K562 (cell line): ENCODE results near the gene ZKSCAN8. TPM values are rescaled to one million over a fixed set of nuclear protein-coding genes. Genes with fewer than 3 reads are reported as not detected.

Experiments
- CHD2 ChIP-seq: IDR thresholded peaks from 2 replicates; pipeline ENCODE4 v1.6.1; 2011; ENCODE audit warnings: low read depth, low read length
- KLF10 ChIP-seq: fragments of 250-450 bp; sonication (Bioruptor Pico); IDR thresholded peaks from 2 replicates; pipeline ENCODE4 v1.6.1; 2021; ENCODE audit warnings: matching md5 sums
- LCOR ChIP-seq: sonication (generic); formaldehyde crosslinking; IDR thresholded peaks from 2 replicates; pipeline ENCODE4 v1.8.0; 2022; ENCODE audit warnings: mild to moderate bottlenecking, missing genetic modification reagents
- MIER1 ChIP-seq: fragments of 450-650 bp; IDR thresholded peaks from 2 replicates; pipeline ENCODE4 v1.6.1; 2016; ENCODE audit warnings: antibody characterized with exemption, mild to moderate bottlenecking, low read depth
- TAL1 ChIP-seq: fragments of 450-650 bp; IDR thresholded peaks from 2 replicates; pipeline ENCODE4 v1.6.1; 2016; ENCODE audit warnings: mild to moderate bottlenecking
- polyA plus RNA-seq, 8 experiments: library from polyadenylated mRNA; depleted of rRNA in 4 of 8; stranded (reverse) in 5 of 8; unstranded in 3 of 8; fragments of >200 nt; fragmentation: Nextera tagmentation in 2 of 8; fragmentation: Illumina TruSeq in 1 of 8; extraction: Ambion mirVana in 2 of 8; extraction: Trizol in 1 of 8; gene quantifications; 2 replicates each; pipeline versions ENCODE4 v1.2.1 to v1.2.3, GENCODE V29; 2011 to 2014; ENCODE audit warnings: inconsistent platforms in 1 of 8, missing spikeins in 1 of 8
- total RNA-seq, 7 experiments: library from RNA; depleted of rRNA in 6 of 7; stranded (reverse); fragments of >200 nt in 6 of 7; fragmentation: Illumina TruSeq in 2 of 7; extraction: Trizol in 2 of 7; gene quantifications; 2 replicates each; pipeline versions ENCODE4 v1.2.1 to v1.2.3, GENCODE V29; 2011 to 2021; ENCODE audit warnings: low replicate concordance in 1 of 7
- TF ChIP-seq, protein P1 (sequence below): sonication (generic); formaldehyde crosslinking; IDR thresholded peaks from 2 replicates; pipeline ENCODE4 v1.8.0; 2022; ENCODE audit warnings: mild to moderate bottlenecking, missing genetic modification reagents
- TF ChIP-seq, protein P2 (sequence below): fragments of 450-650 bp; conservative IDR thresholded peaks from 2 replicates; pipeline ENCODE4 v1.6.1; 2016; ENCODE audit warnings: missing genetic modification characterization, low read depth, mild to moderate bottlenecking, control low read depth, missing compliant biosample characterization
- TF ChIP-seq, protein P3 (sequence below): sonication (generic); formaldehyde crosslinking; IDR thresholded peaks from 2 replicates; pipeline ENCODE4 v1.8.0; 2022; ENCODE audit warnings: mild to moderate bottlenecking, missing genetic modification reagents
- TF ChIP-seq, protein P4 (sequence below), 2 experiments: fragments of 450-650 bp in 1 of 2; sonication (generic) in 1 of 2; formaldehyde crosslinking in 1 of 2; IDR thresholded peaks in 1 of 2; conservative IDR thresholded peaks in 1 of 2; 2 replicates each; pipeline versions ENCODE4 v1.6.1 to v1.8.1; 2016 to 2023; ENCODE audit warnings: mild to moderate bottlenecking in 2 of 2, moderate library complexity in 2 of 2, inconsistent platforms in 1 of 2, missing genetic modification reagents in 1 of 2
- TF ChIP-seq, protein P5 (sequence below): fragments of 250-450 bp; sonication (Bioruptor Pico); IDR thresholded peaks from 2 replicates; pipeline ENCODE4 v1.4.0; 2020

Gene ZKSCAN8
- total and polyA plus RNA-seq, 9 of the 15 experiments (the other 6 are each of a cell fraction or from before 2014, with no cell fraction given), result 3.3 to 37.7 (median 21.7) TPM

DNA sequence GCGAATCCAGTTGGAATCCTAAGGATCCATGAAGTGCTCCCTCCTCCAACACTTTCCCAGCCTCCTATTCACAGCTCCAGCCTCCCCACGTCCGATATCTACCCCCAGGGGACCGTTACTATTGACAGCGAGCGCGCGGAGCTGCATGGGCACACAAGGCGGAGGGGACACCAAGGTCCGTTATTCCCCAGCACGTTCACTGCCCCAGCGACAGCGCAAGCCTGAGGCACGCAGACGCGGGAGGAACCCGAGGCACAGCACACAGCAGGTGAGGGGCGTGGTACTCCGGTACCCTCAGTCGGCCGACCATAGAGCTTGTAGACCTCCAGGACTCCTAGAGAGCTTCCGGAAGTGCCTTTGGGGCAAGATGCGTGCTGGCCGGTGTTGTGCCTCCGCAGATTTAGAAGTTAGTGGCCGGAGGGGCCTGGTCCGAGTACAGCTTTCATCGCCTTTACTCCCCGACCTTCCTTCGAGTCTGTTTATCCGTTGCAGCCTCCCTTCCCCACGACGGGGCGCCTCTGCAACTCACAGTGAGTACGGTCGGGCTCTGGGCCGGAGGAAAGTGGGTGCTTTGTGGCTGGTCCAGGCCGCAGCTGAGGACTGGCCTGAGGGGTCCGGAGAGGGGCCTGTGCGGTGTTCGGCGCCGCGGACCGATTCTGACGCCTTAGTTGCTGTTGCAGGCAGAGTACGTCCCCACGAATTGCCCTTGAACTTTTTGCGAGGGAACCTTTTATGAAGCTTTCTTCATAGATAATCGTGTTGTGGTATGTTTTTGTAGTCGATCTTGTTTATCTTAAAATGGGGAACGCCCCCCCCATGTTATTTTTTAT lies at the start of gene ZKSCAN8 (continued):
- TF ChIP-seq, protein P1, sequence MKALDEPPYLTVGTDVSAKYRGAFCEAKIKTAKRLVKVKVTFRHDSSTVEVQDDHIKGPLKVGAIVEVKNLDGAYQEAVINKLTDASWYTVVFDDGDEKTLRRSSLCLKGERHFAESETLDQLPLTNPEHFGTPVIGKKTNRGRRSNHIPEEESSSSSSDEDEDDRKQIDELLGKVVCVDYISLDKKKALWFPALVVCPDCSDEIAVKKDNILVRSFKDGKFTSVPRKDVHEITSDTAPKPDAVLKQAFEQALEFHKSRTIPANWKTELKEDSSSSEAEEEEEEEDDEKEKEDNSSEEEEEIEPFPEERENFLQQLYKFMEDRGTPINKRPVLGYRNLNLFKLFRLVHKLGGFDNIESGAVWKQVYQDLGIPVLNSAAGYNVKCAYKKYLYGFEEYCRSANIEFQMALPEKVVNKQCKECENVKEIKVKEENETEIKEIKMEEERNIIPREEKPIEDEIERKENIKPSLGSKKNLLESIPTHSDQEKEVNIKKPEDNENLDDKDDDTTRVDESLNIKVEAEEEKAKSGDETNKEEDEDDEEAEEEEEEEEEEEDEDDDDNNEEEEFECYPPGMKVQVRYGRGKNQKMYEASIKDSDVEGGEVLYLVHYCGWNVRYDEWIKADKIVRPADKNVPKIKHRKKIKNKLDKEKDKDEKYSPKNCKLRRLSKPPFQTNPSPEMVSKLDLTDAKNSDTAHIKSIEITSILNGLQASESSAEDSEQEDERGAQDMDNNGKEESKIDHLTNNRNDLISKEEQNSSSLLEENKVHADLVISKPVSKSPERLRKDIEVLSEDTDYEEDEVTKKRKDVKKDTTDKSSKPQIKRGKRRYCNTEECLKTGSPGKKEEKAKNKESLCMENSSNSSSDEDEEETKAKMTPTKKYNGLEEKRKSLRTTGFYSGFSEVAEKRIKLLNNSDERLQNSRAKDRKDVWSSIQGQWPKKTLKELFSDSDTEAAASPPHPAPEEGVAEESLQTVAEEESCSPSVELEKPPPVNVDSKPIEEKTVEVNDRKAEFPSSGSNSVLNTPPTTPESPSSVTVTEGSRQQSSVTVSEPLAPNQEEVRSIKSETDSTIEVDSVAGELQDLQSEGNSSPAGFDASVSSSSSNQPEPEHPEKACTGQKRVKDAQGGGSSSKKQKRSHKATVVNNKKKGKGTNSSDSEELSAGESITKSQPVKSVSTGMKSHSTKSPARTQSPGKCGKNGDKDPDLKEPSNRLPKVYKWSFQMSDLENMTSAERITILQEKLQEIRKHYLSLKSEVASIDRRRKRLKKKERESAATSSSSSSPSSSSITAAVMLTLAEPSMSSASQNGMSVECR (CRISPR knock-in tag), result peak; percentile 92
- TF ChIP-seq, protein P2, sequence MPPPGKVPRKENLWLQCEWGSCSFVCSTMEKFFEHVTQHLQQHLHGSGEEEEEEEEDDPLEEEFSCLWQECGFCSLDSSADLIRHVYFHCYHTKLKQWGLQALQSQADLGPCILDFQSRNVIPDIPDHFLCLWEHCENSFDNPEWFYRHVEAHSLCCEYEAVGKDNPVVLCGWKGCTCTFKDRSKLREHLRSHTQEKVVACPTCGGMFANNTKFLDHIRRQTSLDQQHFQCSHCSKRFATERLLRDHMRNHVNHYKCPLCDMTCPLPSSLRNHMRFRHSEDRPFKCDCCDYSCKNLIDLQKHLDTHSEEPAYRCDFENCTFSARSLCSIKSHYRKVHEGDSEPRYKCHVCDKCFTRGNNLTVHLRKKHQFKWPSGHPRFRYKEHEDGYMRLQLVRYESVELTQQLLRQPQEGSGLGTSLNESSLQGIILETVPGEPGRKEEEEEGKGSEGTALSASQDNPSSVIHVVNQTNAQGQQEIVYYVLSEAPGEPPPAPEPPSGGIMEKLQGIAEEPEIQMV (tag), result no peak
- TF ChIP-seq, protein P3, sequence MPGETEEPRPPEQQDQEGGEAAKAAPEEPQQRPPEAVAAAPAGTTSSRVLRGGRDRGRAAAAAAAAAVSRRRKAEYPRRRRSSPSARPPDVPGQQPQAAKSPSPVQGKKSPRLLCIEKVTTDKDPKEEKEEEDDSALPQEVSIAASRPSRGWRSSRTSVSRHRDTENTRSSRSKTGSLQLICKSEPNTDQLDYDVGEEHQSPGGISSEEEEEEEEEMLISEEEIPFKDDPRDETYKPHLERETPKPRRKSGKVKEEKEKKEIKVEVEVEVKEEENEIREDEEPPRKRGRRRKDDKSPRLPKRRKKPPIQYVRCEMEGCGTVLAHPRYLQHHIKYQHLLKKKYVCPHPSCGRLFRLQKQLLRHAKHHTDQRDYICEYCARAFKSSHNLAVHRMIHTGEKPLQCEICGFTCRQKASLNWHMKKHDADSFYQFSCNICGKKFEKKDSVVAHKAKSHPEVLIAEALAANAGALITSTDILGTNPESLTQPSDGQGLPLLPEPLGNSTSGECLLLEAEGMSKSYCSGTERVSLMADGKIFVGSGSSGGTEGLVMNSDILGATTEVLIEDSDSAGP (CRISPR knock-in tag), result 0 out of 2 replicates have a peak, but pooled peaks have one; percentile 44
- TF ChIP-seq, protein P4, sequence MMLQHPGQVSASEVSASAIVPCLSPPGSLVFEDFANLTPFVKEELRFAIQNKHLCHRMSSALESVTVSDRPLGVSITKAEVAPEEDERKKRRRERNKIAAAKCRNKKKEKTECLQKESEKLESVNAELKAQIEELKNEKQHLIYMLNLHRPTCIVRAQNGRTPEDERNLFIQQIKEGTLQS (IDR thresholded peaks at IDR 0.05), result no peak
- TF ChIP-seq, protein P4 (CRISPR knock-in tag; conservative IDR thresholded peaks at IDR 0.05), result peak; percentile 69; the same call in 1 of the 2 replicates
- TF ChIP-seq CHD2, result no peak
- TF ChIP-seq KLF10 (CRISPR knock-in tag), result no peak
- TF ChIP-seq TAL1, result no peak
- TF ChIP-seq MIER1, result no peak
- TF ChIP-seq, protein P5, sequence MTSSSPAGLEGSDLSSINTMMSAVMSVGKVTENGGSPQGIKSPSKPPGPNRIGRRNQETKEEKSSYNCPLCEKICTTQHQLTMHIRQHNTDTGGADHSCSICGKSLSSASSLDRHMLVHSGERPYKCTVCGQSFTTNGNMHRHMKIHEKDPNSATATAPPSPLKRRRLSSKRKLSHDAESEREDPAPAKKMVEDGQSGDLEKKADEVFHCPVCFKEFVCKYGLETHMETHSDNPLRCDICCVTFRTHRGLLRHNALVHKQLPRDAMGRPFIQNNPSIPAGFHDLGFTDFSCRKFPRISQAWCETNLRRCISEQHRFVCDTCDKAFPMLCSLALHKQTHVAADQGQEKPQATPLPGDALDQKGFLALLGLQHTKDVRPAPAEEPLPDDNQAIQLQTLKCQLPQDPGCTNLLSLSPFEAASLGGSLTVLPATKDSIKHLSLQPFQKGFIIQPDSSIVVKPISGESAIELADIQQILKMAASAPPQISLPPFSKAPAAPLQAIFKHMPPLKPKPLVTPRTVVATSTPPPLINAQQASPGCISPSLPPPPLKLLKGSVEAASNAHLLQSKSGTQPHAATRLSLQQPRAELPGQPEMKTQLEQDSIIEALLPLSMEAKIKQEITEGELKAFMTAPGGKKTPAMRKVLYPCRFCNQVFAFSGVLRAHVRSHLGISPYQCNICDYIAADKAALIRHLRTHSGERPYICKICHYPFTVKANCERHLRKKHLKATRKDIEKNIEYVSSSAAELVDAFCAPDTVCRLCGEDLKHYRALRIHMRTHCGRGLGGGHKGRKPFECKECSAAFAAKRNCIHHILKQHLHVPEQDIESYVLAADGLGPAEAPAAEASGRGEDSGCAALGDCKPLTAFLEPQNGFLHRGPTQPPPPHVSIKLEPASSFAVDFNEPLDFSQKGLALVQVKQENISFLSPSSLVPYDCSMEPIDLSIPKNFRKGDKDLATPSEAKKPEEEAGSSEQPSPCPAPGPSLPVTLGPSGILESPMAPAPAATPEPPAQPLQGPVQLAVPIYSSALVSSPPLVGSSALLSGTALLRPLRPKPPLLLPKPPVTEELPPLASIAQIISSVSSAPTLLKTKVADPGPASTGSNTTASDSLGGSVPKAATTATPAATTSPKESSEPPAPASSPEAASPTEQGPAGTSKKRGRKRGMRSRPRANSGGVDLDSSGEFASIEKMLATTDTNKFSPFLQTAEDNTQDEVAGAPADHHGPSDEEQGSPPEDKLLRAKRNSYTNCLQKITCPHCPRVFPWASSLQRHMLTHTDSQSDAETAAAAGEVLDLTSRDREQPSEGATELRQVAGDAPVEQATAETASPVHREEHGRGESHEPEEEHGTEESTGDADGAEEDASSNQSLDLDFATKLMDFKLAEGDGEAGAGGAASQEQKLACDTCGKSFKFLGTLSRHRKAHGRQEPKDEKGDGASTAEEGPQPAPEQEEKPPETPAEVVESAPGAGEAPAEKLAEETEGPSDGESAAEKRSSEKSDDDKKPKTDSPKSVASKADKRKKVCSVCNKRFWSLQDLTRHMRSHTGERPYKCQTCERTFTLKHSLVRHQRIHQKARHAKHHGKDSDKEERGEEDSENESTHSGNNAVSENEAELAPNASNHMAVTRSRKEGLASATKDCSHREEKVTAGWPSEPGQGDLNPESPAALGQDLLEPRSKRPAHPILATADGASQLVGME, result no peak; the same call in 1 of the 2 replicates
- peak; percentile 93 for TF ChIP-seq LCOR
